Skeletal muscle satellite cell (primary cell): ENCODE data around the gene ARHGEF26.

Source experiments
- H3K27me3 ChIP-seq: 2 replicates; pipeline ENCODE4 v1.7.0; 2013; ENCODE audit warnings: low read length; ENCODE audit not compliant: control insufficient read depth, insufficient read depth
- H3K36me3 ChIP-seq: 2 replicates; pipeline ENCODE4 v1.7.0; 2013; ENCODE audit warnings: mild to moderate bottlenecking, control low read depth, low read length; ENCODE audit not compliant: insufficient read depth
- H3K4me1 ChIP-seq: 2 replicates; pipeline ENCODE4 v1.7.0; 2013; ENCODE audit warnings: low read length; ENCODE audit not compliant: control insufficient read depth, insufficient read depth
- H3K4me2 ChIP-seq: 2 replicates; pipeline ENCODE4 v1.7.0; 2013; ENCODE audit warnings: mild to moderate bottlenecking, low read length
- H3K4me3 ChIP-seq: 2 replicates; pipeline ENCODE4 v1.7.0; 2013; ENCODE audit warnings: low read length
- H3K9ac ChIP-seq: 2 replicates; pipeline ENCODE4 v1.7.0; 2013; ENCODE audit warnings: mild to moderate bottlenecking, low read depth, low read length, moderate library complexity
- H3K9me3 ChIP-seq: replicated peaks from 2 replicates; pipeline ENCODE4 v1.7.0; 2013; ENCODE audit warnings: mild to moderate bottlenecking, control low read depth, low read length

ARHGEF26 gene

DNA sequence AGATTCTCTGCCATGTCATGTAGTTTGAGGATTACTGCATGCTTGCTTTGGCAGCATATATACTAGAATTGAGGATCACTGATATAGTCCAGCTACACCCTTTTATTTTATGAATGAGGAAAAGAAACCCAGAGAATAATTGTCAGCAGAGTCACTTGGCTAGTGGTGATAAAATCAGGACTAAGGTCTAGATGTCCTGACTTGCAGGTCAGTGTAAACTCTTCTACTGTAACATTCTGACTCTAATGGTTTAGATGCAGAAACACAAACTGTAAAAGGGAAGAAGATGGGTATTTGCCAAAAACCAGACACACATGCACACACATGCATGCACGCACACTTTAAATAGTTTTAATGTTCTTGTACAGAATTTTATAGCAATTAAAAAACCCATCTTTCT, 97.5 kb downstream of the ARHGEF26 start:
- no peaks in the 10 kb centered on the region for H3K36me3 ChIP-seq
- H3K9me3 ChIP-seq: no peaks in the 10 kb centered on the region
- no peaks in the 10 kb centered on the region for H3K27me3 ChIP-seq
- H3K4me2 ChIP-seq: no peak overlapping the region
- peaks cover 9% of the 10 kb centered on the region for H3K4me1 ChIP-seq
- H3K4me3 ChIP-seq: no peak overlapping the region
- H3K9ac ChIP-seq: no peak overlapping the region

DNA sequence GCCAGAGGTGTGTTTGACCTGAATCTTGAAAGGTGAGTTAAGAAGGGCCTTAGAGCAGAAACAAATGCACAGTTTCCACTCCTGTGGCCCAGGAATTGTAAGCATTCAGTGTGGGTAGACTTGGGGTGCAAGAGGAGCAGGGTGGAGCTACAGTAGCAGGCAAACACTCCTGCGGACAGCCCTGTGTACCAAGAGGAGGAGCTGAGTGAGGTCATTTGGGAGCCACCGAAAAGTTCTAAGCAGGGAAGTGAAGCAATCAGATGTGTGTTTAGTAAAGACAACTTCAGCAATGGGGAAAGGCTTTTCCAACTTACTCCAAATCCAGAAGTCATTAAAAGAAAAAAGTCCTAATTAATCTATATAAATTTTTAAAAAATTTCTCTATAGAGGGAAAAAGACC, 99.3 kb downstream of the ARHGEF26 start:
- no peak overlapping the region for H3K9ac ChIP-seq
- H3K36me3 ChIP-seq: no peaks in the 10 kb centered on the region
- H3K27me3 ChIP-seq: no peaks in the 10 kb centered on the region
- H3K4me2 ChIP-seq: no peak overlapping the region
- no peak overlapping the region for H3K4me3 ChIP-seq
- no peaks in the 10 kb centered on the region for H3K4me1 ChIP-seq
- H3K9me3 ChIP-seq: no peaks in the 10 kb centered on the region

DNA sequence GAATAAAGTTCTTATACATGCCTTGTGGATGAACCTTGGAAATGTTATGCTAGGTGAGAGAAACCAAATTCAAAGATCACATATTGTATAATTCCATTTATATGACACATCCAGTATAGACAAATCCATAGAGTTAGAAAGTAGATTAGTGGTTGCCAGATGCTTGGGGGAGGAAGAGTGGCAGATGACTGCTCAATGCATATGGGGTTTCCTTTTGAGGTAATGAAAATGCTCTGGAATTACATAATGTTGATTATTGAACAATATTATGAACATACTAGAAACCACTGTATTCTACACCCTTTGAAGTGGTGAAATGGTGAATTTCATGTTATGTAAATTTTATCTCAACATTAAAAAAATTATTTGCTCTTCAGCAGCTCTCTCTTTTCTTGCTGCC, 102.3 kb downstream of the ARHGEF26 start:
- Histone ChIP-seq H3K4me1 (no peaks in the 10 kb centered on the region), H3K4me2 (no peak overlapping the region), H3K36me3 (no peaks in the 10 kb centered on the region), H3K4me3 (no peak overlapping the region), H3K9ac (no peak overlapping the region), H3K9me3 (no peaks in the 10 kb centered on the region), H3K27me3 (no peaks in the 10 kb centered on the region)

DNA sequence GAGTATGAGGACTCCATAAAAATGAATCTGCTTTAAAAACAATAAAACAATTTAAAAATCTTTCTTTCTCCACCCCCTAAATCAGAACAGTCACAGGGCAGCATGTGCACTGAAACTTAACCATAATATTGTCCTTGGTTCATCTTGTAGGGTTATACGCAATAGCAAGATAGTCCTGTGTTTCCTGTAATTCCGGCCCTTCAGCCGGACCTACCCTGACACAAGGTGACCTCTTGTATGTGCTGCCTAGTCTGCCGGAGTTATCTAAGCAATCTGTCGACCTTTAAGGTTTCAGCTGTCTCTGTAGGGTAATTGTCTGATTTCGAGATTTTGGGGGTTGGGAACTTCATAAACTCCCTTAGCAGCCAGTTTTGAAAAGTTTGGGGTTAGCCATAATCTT, 103.2 kb downstream of the ARHGEF26 start:
- no peak overlapping the region for H3K9ac ChIP-seq

DNA sequence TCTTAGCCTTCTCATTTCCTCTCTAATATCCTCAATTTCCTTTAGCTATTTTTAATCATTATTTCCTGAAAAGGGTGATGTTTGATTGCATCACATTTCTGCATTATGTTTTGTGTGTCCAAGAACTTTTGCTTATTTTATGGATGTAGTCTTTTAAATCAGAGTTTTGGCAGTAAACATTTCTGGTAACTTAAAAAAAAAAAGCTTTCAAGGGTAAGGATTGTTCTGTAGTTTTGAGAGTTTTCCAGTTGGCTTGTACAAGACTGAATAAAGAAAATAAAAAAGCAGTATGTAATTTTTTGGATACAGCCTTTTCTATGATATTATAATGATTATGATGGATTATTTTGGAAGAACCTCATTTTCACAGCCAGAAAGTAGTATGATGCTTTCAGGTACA, 103.7 kb downstream of the ARHGEF26 start:
- Histone ChIP-seq H3K9ac (no peak overlapping the region), H3K27me3 (no peaks in the 10 kb centered on the region), H3K36me3 (no peaks in the 10 kb centered on the region), H3K4me3 (no peak overlapping the region), H3K4me1 (no peaks in the 10 kb centered on the region), H3K9me3 (no peaks in the 10 kb centered on the region), H3K4me2 (no peak overlapping the region)

More for the DNA sequence above, 103.2 kb downstream of the ARHGEF26 start:
- Histone ChIP-seq H3K27me3 (no peaks in the 10 kb centered on the region), H3K4me1 (no peaks in the 10 kb centered on the region), H3K4me2 (no peak overlapping the region), H3K4me3 (no peak overlapping the region), H3K9me3 (no peaks in the 10 kb centered on the region), H3K36me3 (no peaks in the 10 kb centered on the region)

DNA sequence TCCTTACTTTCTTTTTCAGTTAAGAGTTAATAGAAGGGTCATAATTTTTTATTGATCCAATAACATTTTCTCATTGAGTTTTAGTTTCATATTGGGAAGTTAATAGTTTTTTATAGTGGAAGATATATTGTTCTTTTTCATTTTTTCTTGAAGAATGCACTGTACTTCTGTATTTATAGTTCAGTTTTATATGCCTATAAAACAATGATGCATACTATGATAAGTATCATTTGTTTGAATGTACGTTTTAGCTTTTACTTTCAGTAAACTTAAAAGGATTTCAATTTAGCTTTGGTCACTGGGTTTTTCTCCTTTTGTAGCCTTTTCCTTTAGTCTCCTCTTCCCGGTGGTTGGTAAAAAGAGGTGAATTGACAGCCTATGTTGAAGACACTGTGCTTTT, 104.3 kb downstream of the ARHGEF26 start:
- no peaks in the 10 kb centered on the region for H3K27me3 ChIP-seq
- H3K36me3 ChIP-seq: no peaks in the 10 kb centered on the region
- no peaks in the 10 kb centered on the region for H3K4me1 ChIP-seq
- no peaks in the 10 kb centered on the region for H3K9me3 ChIP-seq
- H3K4me2 ChIP-seq: no peak overlapping the region
- no peak overlapping the region for H3K4me3 ChIP-seq
- no peak overlapping the region for H3K9ac ChIP-seq

DNA sequence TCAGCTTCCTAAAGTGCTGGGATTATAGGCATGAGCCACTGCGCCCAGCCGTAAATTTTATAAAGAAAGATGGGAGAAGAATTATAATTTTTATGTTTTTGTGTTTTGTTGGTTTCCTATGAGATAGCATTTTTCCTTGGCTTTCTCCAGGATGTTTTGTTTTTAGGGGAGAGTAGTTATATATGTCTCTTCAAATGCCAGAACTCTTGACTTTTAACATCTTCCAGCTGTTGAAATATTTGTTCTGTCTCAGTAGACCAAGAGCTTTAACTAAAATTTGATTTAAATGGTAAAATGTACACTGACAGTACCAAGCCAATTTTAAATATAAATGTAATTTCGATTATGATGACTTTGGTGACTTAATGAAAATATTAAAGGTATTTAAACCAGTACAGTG, 106.3 kb downstream of the ARHGEF26 start:
- no peak overlapping the region for H3K4me3 ChIP-seq
- no peak overlapping the region for H3K9ac ChIP-seq
- no peak overlapping the region for H3K4me2 ChIP-seq
- no peaks in the 10 kb centered on the region for H3K36me3 ChIP-seq
- H3K9me3 ChIP-seq: no peaks in the 10 kb centered on the region
- no peaks in the 10 kb centered on the region for H3K27me3 ChIP-seq
- H3K4me1 ChIP-seq: no peaks in the 10 kb centered on the region

DNA sequence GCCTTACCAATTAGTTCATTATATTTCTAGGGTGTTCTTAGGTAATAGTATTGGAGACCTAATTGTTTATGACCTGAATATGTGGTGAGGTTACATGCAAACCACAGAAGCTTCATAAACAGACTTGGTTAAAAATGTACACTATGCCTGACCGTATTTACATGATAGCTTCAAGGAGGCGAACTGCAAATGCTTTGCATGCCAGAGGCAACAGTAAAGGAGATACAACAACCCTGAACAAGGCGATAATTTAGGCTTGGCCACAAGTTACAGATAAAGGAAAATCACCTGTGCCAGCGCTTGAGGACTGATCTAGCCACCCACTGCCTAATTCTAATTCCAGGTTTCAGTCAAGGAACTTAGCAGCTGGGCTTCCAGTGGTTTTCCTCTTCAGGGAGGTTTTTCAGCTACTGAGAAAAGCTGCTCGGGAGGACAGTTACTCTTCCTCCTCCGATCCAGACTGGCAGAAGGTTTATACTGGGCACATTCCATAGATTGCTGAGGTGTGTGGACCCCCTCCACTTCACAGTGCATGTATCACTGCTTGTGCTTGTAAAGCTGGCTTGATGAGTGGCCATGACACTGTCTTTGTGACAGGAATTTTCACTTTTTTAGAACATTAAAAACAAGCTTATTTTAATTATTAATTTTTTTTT, 107.5 kb downstream of the ARHGEF26 start:
- no peak overlapping the region for H3K4me2 ChIP-seq
- H3K9ac ChIP-seq: no peak overlapping the region
- H3K9me3 ChIP-seq: no peaks in the 10 kb centered on the region
- no peaks in the 10 kb centered on the region for H3K4me1 ChIP-seq
- no peak overlapping the region for H3K4me3 ChIP-seq
- no peaks in the 10 kb centered on the region for H3K36me3 ChIP-seq
- H3K27me3 ChIP-seq: no peaks in the 10 kb centered on the region

DNA sequence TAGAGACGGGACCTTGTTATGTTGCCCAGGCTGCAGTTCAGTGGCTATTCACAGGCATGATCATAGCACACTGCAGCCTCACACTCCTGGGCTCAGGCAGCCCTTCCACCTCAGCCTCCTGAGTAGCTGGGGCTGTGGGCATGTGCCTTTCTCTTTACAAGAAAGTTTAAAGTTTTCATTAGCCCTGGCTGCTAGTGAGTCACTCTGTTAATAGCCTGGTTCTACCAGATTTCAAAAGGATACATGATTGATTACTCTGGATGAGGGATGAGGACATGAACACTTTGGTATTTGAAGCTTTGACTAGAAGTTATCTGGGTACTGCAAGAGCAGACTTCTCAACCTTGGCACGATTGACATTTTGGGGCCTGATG, 108.0 kb downstream of the ARHGEF26 start:
- Histone ChIP-seq H3K4me3 (no peak overlapping the region), H3K4me2 (no peak overlapping the region), H3K9ac (no peak overlapping the region), H3K9me3 (no peaks in the 10 kb centered on the region), H3K36me3 (no peaks in the 10 kb centered on the region), H3K4me1 (no peaks in the 10 kb centered on the region), H3K27me3 (no peaks in the 10 kb centered on the region)

DNA sequence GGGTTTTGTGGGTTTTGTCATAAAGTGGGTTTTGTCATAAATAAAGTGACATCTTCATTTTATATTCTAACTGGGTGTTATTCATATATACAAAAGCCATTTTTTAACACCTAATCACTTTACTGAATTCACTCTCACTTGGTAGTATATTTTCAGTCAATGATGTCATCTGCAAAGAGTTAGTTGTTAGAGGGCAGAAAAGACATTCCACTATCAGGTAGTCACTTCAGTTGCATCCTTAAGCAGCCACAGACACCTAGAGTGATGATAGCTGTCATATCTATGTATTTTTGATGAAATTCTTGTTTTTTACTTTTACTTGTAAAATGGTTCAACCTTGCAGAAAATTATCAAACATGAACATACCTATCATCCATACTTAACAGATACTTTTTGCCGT, 114.1 kb downstream of the ARHGEF26 start:
- Histone ChIP-seq H3K4me2 (no peak overlapping the region), H3K36me3 (no peaks in the 10 kb centered on the region), H3K4me3 (no peak overlapping the region), H3K4me1 (peaks cover 3% of the 10 kb centered on the region), H3K9me3 (no peaks in the 10 kb centered on the region), H3K9ac (no peak overlapping the region), H3K27me3 (no peaks in the 10 kb centered on the region)

DNA sequence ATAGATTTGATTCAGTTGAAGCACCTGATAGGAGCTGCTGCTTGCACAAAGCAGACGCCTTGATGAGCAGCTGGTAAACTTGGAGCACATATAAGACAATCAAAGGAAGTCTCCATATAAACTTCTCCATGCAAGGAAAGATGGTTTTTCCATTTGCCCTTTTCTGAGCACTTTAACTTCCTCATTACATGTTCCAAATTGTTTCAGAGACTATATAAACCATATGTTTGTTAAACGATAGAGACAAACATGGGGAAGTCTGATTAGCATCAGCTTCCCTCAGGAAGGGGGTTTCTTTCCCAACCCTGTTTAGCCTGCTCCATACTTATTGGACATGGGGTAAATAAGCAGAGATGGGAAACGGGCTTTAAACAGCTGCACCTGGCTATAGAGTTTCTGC, 115.1 kb downstream of the ARHGEF26 start:
- H3K36me3 ChIP-seq: no peaks in the 10 kb centered on the region
- H3K9ac ChIP-seq: no peak overlapping the region
- H3K27me3 ChIP-seq: no peaks in the 10 kb centered on the region
- no peak overlapping the region for H3K4me2 ChIP-seq
- H3K4me1 ChIP-seq: peaks cover 3% of the 10 kb centered on the region
- no peaks in the 10 kb centered on the region for H3K9me3 ChIP-seq
- no peak overlapping the region for H3K4me3 ChIP-seq

DNA sequence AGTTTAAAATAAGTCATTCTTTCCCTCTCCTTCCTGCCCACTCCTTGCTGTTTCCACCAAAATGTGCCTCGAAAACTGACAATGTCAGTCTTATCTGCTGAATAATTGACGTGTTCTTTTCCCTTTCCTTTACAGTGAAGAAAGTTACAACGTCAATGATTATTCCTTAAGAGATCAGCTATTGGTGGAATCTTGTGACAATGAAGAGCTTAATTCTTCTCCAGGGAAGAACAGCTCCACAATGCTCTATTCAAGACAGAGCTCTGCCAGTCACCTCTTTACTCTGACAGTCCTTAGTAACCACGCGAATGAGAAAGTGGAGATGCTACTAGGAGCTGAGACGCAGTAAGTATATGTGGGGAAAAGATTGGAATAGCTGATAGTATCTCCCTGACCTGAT, 119.0 kb downstream of the ARHGEF26 start:
- Histone ChIP-seq H3K27me3 (no peaks in the 10 kb centered on the region), H3K9me3 (no peaks in the 10 kb centered on the region), H3K36me3 (no peaks in the 10 kb centered on the region), H3K4me2 (no peak overlapping the region), H3K4me1 (peaks cover 33% of the 10 kb centered on the region), H3K9ac (no peak overlapping the region), H3K4me3 (no peak overlapping the region)
